Breast epithelium (tissue), 3 donors: ENCODE measurements around the gene ANKIB1.

ENCODE experiments used
- CTCF ChIP-seq, 3 donors: fragments of 450-650 bp; IDR thresholded peaks; one replicate each; pipeline ENCODE4 v1.5.1; 2016 to 2017; ENCODE audit warnings: antibody characterized with exemption in 3 of 3, mild to moderate bottlenecking in 3 of 3, moderate library complexity in 3 of 3
- POLR2A ChIP-seq: fragments of 450-650 bp; IDR thresholded peaks from one replicate; pipeline ENCODE4 v1.6.1; 2016; ENCODE audit warnings: antibody characterized with exemption, mild to moderate bottlenecking, moderate library complexity
- POLR2AphosphoS5 ChIP-seq, 3 donors: sonication (generic); formaldehyde crosslinking; IDR thresholded peaks; one replicate each; pipeline ENCODE4 v1.6.1; 2017; ENCODE audit warnings: antibody characterized with exemption in 3 of 3

GRCh38 chr7:92330835-92331438, 85.2 kb downstream of the ANKIB1 start:
- TF ChIP-seq CTCF (IDR thresholded peaks at IDR 0.05) (no peak), POLR2A (no peak), POLR2AphosphoS5 (IDR thresholded peaks at IDR 0.05) (no peak)
